ENCODE measurements around the gene MSTN.

DNA sequence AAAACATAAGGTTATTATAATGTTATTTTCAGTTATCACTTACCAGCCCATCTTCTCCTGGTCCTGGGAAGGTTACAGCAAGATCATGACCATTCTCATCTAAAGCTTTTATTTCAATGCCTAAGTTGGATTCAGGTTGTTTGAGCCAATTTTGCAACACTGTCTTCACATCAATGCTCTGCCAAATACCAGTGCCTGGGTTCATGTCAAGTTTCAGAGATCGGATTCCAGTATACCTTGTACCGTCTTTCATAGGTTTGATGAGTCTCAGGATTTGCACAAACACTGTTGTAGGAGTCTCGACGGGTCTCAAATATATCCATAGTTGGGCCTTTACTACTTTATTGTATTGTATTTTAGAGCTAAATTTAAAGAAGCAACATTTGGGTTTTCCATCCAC lies 2.5 kb downstream of the MSTN start:
- TF ChIP-seq, protein P1, sequence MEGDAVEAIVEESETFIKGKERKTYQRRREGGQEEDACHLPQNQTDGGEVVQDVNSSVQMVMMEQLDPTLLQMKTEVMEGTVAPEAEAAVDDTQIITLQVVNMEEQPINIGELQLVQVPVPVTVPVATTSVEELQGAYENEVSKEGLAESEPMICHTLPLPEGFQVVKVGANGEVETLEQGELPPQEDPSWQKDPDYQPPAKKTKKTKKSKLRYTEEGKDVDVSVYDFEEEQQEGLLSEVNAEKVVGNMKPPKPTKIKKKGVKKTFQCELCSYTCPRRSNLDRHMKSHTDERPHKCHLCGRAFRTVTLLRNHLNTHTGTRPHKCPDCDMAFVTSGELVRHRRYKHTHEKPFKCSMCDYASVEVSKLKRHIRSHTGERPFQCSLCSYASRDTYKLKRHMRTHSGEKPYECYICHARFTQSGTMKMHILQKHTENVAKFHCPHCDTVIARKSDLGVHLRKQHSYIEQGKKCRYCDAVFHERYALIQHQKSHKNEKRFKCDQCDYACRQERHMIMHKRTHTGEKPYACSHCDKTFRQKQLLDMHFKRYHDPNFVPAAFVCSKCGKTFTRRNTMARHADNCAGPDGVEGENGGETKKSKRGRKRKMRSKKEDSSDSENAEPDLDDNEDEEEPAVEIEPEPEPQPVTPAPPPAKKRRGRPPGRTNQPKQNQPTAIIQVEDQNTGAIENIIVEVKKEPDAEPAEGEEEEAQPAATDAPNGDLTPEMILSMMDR (conservative IDR thresholded peaks at IDR 0.05): no peak
- no peak for TF ChIP-seq EZH2 (IDR thresholded peaks at IDR 0.05; ENCODE audit: low read depth)
